Lower leg skin (tissue), 3 donors: ENCODE data around the gene TYW1B.

Experiments used
- POLR2A ChIP-seq, 2 donors: fragments of 450-650 bp; IDR thresholded peaks; one replicate each; pipeline ENCODE4 v1.6.1; 2016 to 2017; ENCODE audit warnings: antibody characterized with exemption in 2 of 2, mild to moderate bottlenecking in 1 of 2, moderate library complexity in 1 of 2
- TF ChIP-seq, protein P1 (sequence below), 3 donors: fragments of 450-650 bp; IDR thresholded peaks; one replicate each; pipeline ENCODE4 v1.5.1; 2016; ENCODE audit warnings: antibody characterized with exemption in 3 of 3, mild to moderate bottlenecking in 3 of 3, moderate library complexity in 2 of 3

DNA sequence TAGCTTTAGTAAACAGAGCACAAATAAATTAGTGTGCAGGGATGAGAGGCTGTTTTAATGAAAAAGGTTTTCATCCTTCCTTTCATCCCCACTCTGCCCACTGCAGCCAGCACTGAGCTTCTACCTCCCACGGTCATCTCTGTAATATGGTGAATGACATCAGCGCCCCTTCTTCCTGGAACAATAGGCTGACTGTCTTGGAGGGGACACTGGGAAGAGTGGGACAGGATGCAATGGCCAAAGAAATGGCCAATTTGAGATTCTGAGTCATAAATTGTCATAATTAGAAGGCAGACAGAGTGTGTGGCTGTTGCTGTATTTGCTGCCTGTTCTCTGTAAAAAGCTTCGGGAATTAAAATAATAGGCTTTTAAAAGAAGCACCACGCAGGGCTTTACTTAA is 289.1 kb downstream of the TYW1B start:
- TF ChIP-seq, protein P1, sequence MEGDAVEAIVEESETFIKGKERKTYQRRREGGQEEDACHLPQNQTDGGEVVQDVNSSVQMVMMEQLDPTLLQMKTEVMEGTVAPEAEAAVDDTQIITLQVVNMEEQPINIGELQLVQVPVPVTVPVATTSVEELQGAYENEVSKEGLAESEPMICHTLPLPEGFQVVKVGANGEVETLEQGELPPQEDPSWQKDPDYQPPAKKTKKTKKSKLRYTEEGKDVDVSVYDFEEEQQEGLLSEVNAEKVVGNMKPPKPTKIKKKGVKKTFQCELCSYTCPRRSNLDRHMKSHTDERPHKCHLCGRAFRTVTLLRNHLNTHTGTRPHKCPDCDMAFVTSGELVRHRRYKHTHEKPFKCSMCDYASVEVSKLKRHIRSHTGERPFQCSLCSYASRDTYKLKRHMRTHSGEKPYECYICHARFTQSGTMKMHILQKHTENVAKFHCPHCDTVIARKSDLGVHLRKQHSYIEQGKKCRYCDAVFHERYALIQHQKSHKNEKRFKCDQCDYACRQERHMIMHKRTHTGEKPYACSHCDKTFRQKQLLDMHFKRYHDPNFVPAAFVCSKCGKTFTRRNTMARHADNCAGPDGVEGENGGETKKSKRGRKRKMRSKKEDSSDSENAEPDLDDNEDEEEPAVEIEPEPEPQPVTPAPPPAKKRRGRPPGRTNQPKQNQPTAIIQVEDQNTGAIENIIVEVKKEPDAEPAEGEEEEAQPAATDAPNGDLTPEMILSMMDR (IDR thresholded peaks at IDR 0.05), result no peak
- TF ChIP-seq POLR2A (IDR thresholded peaks at IDR 0.05), result no peak
